Cardiac muscle cell (in vitro differentiated cells and primary cell): ENCODE results near the gene S100A11. TPM values are rescaled to one million over a fixed set of nuclear protein-coding genes. Genes with fewer than 3 reads are reported as not detected.

Source experiments
- DNase-seq, 2 donors: peaks; one replicate each; pipeline versions ENCODE4 v3.0.0 to v3.0.0-alpha.2; 2010 to 2017; ENCODE audit warnings: low read depth in 1 of 2, low spot score in 1 of 2
- H3K27ac ChIP-seq: fragments of 200-600 bp; sonication (generic); 2 replicates; pipeline ENCODE4 v1.5.1; 2016
- H3K27me3 ChIP-seq: fragments of 200-600 bp; sonication (generic); 2 replicates; pipeline ENCODE4 v1.6.0; 2016; ENCODE audit warnings: control low read depth
- H3K36me3 ChIP-seq: fragments of 200-600 bp; sonication (generic); 2 replicates; pipeline ENCODE4 v1.5.1; 2016; ENCODE audit warnings: control low read depth
- H3K4me1 ChIP-seq: fragments of 200-600 bp; sonication (generic); 2 replicates; pipeline ENCODE4 v1.8.1; 2017; ENCODE audit warnings: low read depth, mild to moderate bottlenecking, mixed run types
- H3K4me3 ChIP-seq: fragments of 200-600 bp; sonication (generic); 2 replicates; pipeline ENCODE4 v1.5.1; 2016; ENCODE audit warnings: mild to moderate bottlenecking
- H3K9me3 ChIP-seq: fragments of 200-600 bp; sonication (generic); 2 replicates; pipeline ENCODE4 v1.5.1; 2017; ENCODE audit warnings: low read depth, mild to moderate bottlenecking, control low read depth
- polyA plus RNA-seq: library from polyadenylated mRNA; unstranded; fragments of >200 nt; fragmentation: Nextera tagmentation; extraction: Ambion mirVana; gene quantifications from 2 replicates; pipeline ENCODE4 v1.2.1, GENCODE V29; 2016
- total RNA-seq: library from RNA; depleted of rRNA; stranded (reverse); fragments of >200 nt; gene quantifications from 2 replicates; pipeline ENCODE4 v1.2.3, GENCODE V29; 2016
- TF ChIP-seq, protein P1 (sequence below): IDR thresholded peaks from 2 replicates; pipeline ENCODE4 v1.5.1; 2012; ENCODE audit warnings: low read depth, mild to moderate bottlenecking, low read length

Gene S100A11
- total and polyA plus RNA-seq, 2 experiments from 2014 or later: 22.5 to 122 TPM

DNA sequence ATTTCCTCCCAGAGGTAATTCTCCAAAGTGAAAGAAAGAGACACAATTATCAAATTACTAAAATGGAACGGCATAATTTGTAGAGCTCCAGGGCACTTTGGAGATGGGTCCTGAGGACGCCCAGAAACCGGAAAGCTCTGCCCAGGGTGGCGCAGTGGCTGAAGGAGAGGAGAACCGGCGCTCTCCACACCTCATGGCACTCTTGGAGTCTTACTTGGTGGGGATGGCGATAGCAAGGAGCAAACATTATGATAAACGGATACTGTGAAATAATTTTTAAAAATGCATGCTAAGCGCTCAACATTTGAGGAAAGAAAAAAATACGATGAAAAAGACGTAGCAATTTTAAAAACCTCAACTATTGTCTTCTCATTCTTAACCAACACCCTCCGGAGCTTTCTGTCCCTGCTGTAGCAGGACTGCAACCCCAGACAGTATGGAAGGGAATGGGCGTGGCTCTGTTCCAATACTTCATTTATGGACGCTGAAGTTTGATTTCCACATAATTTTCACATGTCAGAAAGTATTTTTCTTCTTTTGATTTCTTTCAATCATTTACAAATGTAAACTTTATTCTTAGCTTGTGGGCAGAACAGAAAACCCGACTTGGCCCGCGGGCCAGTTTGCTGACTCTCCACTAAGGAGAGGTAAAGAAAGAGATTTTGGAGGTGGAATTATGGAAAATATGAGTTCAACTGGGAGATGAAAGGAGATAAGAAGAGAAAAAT lies 1.1 kb downstream of the S100A11 start:
- no peaks in the 10 kb centered on the region for H3K9me3 ChIP-seq
- DNase-seq: peak in 1 of 2 donors; percentile 50
- H3K4me1 ChIP-seq: peaks cover 10% of the 10 kb centered on the region
- no peak overlapping the region for H3K27ac ChIP-seq
- TF ChIP-seq, protein P1, sequence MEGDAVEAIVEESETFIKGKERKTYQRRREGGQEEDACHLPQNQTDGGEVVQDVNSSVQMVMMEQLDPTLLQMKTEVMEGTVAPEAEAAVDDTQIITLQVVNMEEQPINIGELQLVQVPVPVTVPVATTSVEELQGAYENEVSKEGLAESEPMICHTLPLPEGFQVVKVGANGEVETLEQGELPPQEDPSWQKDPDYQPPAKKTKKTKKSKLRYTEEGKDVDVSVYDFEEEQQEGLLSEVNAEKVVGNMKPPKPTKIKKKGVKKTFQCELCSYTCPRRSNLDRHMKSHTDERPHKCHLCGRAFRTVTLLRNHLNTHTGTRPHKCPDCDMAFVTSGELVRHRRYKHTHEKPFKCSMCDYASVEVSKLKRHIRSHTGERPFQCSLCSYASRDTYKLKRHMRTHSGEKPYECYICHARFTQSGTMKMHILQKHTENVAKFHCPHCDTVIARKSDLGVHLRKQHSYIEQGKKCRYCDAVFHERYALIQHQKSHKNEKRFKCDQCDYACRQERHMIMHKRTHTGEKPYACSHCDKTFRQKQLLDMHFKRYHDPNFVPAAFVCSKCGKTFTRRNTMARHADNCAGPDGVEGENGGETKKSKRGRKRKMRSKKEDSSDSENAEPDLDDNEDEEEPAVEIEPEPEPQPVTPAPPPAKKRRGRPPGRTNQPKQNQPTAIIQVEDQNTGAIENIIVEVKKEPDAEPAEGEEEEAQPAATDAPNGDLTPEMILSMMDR: no peak
- peaks cover 4% of the 10 kb centered on the region for H3K27me3 ChIP-seq
- H3K36me3 ChIP-seq: no peaks in the 10 kb centered on the region
- H3K4me3 ChIP-seq: peak overlapping the region; percentile 39

- H3K36me3 ChIP-seq: no peaks in the 10 kb centered on the region
- no peaks in the 10 kb centered on the region for H3K27me3 ChIP-seq
- no peak overlapping the region for H3K27ac ChIP-seq
- TF ChIP-seq, protein P1: peak; percentile 80
- H3K4me1 ChIP-seq: peaks cover 10% of the 10 kb centered on the region
- DNase-seq: peak; percentile 54 to 71
- no peaks in the 10 kb centered on the region for H3K9me3 ChIP-seq
- H3K4me3 ChIP-seq: no peak overlapping the region
Observed at GRCh38 chr1:152034654-152035538, 1.9 kb downstream of the S100A11 start.

DNA sequence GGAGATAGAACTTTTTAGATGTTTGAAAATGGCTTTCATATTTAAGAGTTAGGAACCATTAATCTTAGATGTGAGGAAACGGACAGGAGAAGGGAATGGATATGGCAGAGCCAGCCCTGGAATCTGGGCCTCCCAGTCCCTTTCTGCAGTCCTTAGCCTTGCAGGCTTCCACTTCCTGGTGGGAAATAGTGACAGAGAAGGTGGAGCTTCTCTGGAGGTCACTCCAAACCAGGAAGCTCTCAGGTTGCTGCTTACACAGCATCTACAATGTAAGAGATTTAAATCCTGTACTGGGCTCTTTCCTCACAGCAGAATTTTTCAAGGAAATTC lies 2.5 kb downstream of the S100A11 start:
- Histone ChIP-seq H3K4me3 (no peak overlapping the region), H3K9me3 (no peaks in the 10 kb centered on the region), H3K36me3 (no peaks in the 10 kb centered on the region), H3K4me1 (peaks cover 10% of the 10 kb centered on the region), H3K27ac (no peak overlapping the region), H3K27me3 (no peaks in the 10 kb centered on the region)
- DNase-seq: no peak
- TF ChIP-seq, protein P1: no peak

GRCh38 chr1:152029929-152030211 lies 6.9 kb downstream of the S100A11 start:
- Histone ChIP-seq H3K27ac (no peak overlapping the region), H3K27me3 (no peaks in the 10 kb centered on the region)
- TF ChIP-seq, protein P1: no peak

GRCh38 chr1:152029144-152029928 lies 7.5 kb downstream of the S100A11 start:
- DNase-seq: peak in 1 of 2 donors; percentile 89
- H3K9me3 ChIP-seq: no peaks in the 10 kb centered on the region
- TF ChIP-seq, protein P1: no peak
- H3K27me3 ChIP-seq: no peaks in the 10 kb centered on the region
- no peak overlapping the region for H3K4me3 ChIP-seq
- H3K4me1 ChIP-seq: no peaks in the 10 kb centered on the region
- H3K36me3 ChIP-seq: no peaks in the 10 kb centered on the region
- no peak overlapping the region for H3K27ac ChIP-seq

More at GRCh38 chr1:152029929-152030211, 6.9 kb downstream of the S100A11 start:
- no peak overlapping the region for H3K4me3 ChIP-seq
- no peaks in the 10 kb centered on the region for H3K4me1 ChIP-seq
- H3K9me3 ChIP-seq: no peaks in the 10 kb centered on the region
- DNase-seq: no peak
- no peaks in the 10 kb centered on the region for H3K36me3 ChIP-seq
